Measurements from ENCODE around the gene LIN7C.

Gene LIN7C

DNA sequence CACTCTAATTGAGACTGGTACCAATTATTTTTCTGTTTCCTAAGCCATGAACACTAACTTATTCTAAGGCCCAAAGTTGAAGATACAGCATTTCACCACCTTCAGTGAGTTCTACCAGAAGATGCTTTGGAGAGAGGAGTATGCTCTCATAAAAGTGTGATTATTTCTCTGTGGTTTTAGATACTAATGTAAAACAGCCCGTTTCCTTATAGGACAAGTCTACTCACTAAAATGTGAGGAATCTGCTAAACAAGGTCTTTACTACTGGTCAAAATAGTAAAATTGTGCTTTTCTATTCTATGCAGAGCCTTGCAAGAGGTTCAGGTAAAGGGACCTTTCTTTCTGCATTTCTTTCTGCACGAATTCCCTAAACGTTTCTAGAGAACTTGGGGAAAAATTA, 36.4 kb downstream of the LIN7C start:
- Histone ChIP-seq H3K4me3 (ENCODE audit: low read depth, low read length) (no peak overlapping the region), H3K27me3 (replicated peaks) (no peaks in the 10 kb centered on the region), H3K36me3 (replicated peaks) (no peaks in the 10 kb centered on the region), H3K27ac (no peak overlapping the region)
- no peak for DNase-seq
- TF ChIP-seq, protein P1, sequence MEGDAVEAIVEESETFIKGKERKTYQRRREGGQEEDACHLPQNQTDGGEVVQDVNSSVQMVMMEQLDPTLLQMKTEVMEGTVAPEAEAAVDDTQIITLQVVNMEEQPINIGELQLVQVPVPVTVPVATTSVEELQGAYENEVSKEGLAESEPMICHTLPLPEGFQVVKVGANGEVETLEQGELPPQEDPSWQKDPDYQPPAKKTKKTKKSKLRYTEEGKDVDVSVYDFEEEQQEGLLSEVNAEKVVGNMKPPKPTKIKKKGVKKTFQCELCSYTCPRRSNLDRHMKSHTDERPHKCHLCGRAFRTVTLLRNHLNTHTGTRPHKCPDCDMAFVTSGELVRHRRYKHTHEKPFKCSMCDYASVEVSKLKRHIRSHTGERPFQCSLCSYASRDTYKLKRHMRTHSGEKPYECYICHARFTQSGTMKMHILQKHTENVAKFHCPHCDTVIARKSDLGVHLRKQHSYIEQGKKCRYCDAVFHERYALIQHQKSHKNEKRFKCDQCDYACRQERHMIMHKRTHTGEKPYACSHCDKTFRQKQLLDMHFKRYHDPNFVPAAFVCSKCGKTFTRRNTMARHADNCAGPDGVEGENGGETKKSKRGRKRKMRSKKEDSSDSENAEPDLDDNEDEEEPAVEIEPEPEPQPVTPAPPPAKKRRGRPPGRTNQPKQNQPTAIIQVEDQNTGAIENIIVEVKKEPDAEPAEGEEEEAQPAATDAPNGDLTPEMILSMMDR (IDR thresholded peaks at IDR 0.05; ENCODE audit: low read depth, low read length, missing control alignments) = no peak
- in situ Hi-C loops (cut with HindIII; ENCODE audit: low pct_ligation_motif_present, low sequenced_read_pairs) = no loop called here

DNA sequence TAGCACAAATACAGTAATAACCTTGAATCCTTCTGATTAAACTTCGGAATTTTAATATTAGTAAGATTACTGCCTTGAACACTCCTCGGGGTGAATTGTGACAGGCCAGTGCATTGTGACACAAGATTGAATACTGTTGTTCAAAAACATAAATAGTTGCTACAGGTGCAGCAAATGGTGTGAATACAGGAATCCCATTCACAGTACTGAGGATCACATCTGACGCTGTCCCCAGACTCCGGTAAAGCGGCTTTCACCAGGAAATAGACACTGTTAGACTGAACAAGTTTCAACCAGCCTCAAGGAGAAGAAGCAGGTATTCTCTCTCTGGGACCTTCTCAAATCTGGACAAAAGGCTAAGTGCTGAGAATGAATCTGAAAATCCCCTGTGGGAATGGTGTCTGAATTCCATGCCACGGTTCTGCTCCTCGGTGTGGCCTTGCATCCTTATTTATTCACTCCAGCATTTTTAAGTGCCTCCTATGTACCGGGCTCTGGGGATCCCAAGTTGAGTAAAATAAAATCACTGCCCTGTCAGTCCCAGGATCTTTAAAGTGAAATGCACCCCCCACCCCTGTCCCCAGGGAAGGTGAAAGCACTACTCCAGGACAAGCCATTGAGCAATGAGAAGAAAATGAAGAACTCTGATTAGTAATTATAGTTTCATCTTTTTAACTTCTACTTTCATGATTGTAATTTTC, 37.4 kb downstream of the LIN7C start:
- in situ Hi-C loops (cut with HindIII; ENCODE audit: low pct_ligation_motif_present, low sequenced_read_pairs) = no loop called here
- H3K4me3 ChIP-seq (ENCODE audit: low read depth, low read length) = no peak overlapping the region
- no peaks in the 10 kb centered on the region for H3K27me3 ChIP-seq (replicated peaks)
- H3K27ac ChIP-seq = peak overlapping the region; percentile 46
- no peaks in the 10 kb centered on the region for H3K36me3 ChIP-seq (replicated peaks)
- TF ChIP-seq, protein P1 (IDR thresholded peaks at IDR 0.05; ENCODE audit: low read depth, low read length, missing control alignments) = no peak
- DNase-seq = no peak

DNA sequence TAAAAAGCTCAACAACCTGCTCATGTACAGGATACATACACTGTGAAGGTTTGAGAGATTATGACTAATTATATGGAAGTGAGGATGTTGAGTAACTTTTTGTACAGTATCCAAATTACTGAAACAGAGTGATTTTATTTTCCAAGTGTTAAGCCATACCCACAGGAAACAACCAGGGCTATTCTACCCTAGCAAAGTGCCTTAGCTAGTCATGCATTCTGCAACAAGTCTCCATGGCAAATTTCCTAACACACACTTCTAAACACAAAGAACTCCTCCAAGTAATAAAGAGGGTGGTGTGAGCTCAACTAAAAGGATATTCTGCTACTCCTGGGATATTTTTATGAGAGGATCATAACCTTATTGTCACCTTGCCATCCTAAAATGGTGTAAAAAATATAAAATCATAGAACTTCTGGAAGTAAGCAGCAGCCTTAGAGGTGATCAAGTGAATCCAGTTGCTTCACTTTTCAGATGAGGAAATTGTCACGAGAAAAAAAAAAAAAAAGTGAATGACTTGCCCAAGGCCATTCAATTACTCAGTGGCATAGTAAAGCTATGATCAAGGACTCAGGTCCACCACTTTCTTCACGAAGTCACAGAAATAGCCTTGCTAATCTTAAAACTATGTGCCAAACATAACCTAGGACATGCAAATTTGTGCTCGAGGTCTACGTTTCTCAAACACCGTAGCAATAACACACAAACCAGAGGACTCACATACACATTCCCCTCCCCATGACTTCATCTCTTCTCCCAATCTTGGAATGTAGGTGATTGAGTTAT, 38.2 kb downstream of the LIN7C start:
- Histone ChIP-seq H3K27me3 (replicated peaks) (no peaks in the 10 kb centered on the region), H3K36me3 (replicated peaks) (no peaks in the 10 kb centered on the region), H3K4me3 (ENCODE audit: low read depth, low read length) (no peak overlapping the region), H3K27ac (peak overlapping the region; percentile 46)
- TF ChIP-seq, protein P1 (IDR thresholded peaks at IDR 0.05; ENCODE audit: low read depth, low read length, missing control alignments) = no peak
- in situ Hi-C loops (cut with HindIII; ENCODE audit: low pct_ligation_motif_present, low sequenced_read_pairs) = no loop called here
- no peak for DNase-seq

DNA sequence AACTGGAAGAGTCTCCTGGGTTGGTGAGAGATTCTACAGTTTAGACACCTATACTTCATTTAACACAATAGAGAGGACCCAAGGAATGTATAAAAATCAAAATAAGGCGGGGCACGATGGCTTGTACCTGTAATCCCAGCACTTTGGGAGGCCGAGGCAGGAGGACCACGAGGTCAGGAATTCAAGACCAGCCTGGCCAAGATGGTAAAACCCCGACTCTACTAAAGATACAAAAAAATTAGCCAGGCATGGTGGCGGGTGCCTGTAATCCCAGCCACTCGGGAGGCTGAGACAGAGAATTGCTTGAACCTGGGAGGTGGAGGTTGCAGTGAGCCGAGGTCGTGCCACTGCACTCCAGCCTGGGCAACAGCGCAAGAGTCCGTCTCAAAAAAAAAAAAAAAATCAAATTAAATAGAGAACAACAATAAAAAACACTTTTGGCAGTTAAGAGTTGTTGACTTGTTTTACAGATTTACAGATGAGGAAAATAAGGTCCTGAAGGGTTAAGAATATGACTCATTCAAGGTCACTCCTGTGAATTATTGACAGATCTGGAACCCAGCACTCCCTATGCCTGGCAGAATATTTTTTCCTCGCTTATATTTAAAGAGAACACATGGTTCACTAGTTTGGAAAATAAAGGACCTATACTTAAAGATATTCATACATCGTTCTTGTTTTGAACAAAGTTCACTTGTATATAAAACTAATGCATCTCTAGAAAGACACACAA, 39.2 kb downstream of the LIN7C start:
- in situ Hi-C loops (cut with HindIII; ENCODE audit: low pct_ligation_motif_present, low sequenced_read_pairs) = no loop called here
- Histone ChIP-seq H3K27me3 (replicated peaks) (no peaks in the 10 kb centered on the region), H3K27ac (no peak overlapping the region), H3K4me3 (ENCODE audit: low read depth, low read length) (no peak overlapping the region), H3K36me3 (replicated peaks) (no peaks in the 10 kb centered on the region)
- no peak for DNase-seq
- TF ChIP-seq, protein P1 (IDR thresholded peaks at IDR 0.05; ENCODE audit: low read depth, low read length, missing control alignments) = no peak

DNA sequence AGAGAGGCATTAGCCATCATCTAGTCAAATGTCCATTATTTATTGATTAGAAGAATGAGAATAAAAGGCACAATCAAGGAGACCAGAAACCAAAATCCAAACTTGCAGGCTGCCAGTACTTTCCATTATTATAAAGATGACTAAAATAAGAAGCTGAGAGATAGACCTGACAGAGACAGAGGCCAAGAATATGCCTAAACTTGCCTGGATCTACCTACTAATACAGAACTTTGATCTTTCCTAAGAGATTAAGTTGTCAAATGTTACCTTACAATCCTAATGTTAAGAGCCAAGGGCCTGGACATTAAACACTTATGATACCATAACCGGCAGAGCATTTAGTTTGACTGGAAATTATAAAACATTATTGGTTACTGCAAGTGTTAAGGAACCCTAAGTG, 40.2 kb downstream of the LIN7C start:
- TF ChIP-seq, protein P1 (IDR thresholded peaks at IDR 0.05; ENCODE audit: low read depth, low read length, missing control alignments) = no peak
- H3K36me3 ChIP-seq (replicated peaks) = no peaks in the 10 kb centered on the region
- in situ Hi-C loops (cut with HindIII; ENCODE audit: low pct_ligation_motif_present, low sequenced_read_pairs) = no loop called here
- no peak for DNase-seq
- no peak overlapping the region for H3K4me3 ChIP-seq (ENCODE audit: low read depth, low read length)
- no peak overlapping the region for H3K27ac ChIP-seq
- no peaks in the 10 kb centered on the region for H3K27me3 ChIP-seq (replicated peaks)

Data from brain microvascular endothelial cell (primary cell).